Adrenal gland (tissue), 12 donors: ENCODE data around the gene ASPG. TPM values are rescaled to one million over a fixed set of nuclear protein-coding genes. Genes with fewer than 3 reads are reported as not detected.

Source experiments
- DNase-seq, 7 donors: peaks; one replicate each; pipeline ENCODE4 v3.0.0-alpha.2; 2019 to 2020
- H3K27ac ChIP-seq, 5 donors: fragments of 200-600 bp; sonication (generic) in 4 of 5; 1 replicate in 3 of 5; 2 replicates in 2 of 5; pipeline versions ENCODE4 v1.5.1 to v1.8.0; 2016 to 2020; ENCODE audit warnings: mild to moderate bottlenecking in 1 of 5
- H3K27me3 ChIP-seq: fragments of 200-600 bp; 2 replicates; pipeline ENCODE4 v1.8.0; 2021
- H3K36me3 ChIP-seq, 2 donors: fragments of 200-600 bp; replicated peaks in 1 of 2; 1 replicate in 1 of 2; 2 replicates in 1 of 2; pipeline versions ENCODE4 v1.5.1 to v1.8.0; 2018 to 2022
- H3K4me1 ChIP-seq, 2 donors: fragments of 200-600 bp; replicated peaks in 1 of 2; 1 replicate in 1 of 2; 2 replicates in 1 of 2; pipeline versions ENCODE4 v1.5.1 to v1.8.0; 2018 to 2021
- H3K4me3 ChIP-seq, 4 donors: fragments of 200-600 bp; sonication (generic) in 3 of 4; one replicate each; pipeline ENCODE4 v1.5.1; 2016 to 2018
- H3K9me3 ChIP-seq, 3 donors: fragments of 200-600 bp; sonication (generic) in 1 of 3; replicated peaks in 1 of 3; 1 replicate in 2 of 3; 2 replicates in 1 of 3; pipeline versions ENCODE4 v1.5.1 to v1.8.0; 2016 to 2021
- POLR2A ChIP-seq, 2 donors: fragments of 450-650 bp; IDR thresholded peaks; one replicate each; pipeline ENCODE4 v1.6.1; 2017; ENCODE audit warnings: antibody characterized with exemption in 2 of 2, mild to moderate bottlenecking in 2 of 2, moderate library complexity in 1 of 2
- WGBS, 4 donors: extraction: QIAGEN DNeasy Blood & Tissue Kit in 2 of 4; methylation state at CpG; one replicate each; pipeline versions ENCODE4 v1.1.5 to v1.1.7; 2013 to 2017; 5-methylcytosine and 5-hydroxymethylcytosine counted together
- intact Hi-C, 2 donors: fragments of 100-400 bp; cut with DNase I; formaldehyde crosslinking; loops; one replicate each; pipeline versions ENCODE4 v1.14.1 to v1.15.0; 2022 to 2023
- polyA plus RNA-seq, 3 donors: library from polyadenylated mRNA; stranded (reverse); fragments of 200-250 nt in 2 of 3; fragments of 350-450 nt in 1 of 3; fragmentation: Illumina TruSeq in 1 of 3; extraction: RNeasy Lipid Tissue Mini Kit (QIAGEN cat#74804) in 1 of 3; gene quantifications; one replicate each; pipeline ENCODE4 v1.2.3, GENCODE V29; 2013 to 2014
- total RNA-seq, 9 donors: library from RNA; depleted of rRNA in 4 of 9; stranded (reverse); fragments of >200 nt in 4 of 9; fragments of 120-200 nt in 1 of 9; fragmentation: NEBNext Ultra II Directional in 1 of 9; extraction: Animal tissue kit (Norgen Biotek cat#: 25700) in 1 of 9; gene quantifications; one replicate each; pipeline versions ENCODE4 v1.1.0 to v1.2.4, GENCODE V29; 2013 to 2023
- TF ChIP-seq, protein P1 (sequence below), 6 experiments: fragments of 450-650 bp in 4 of 6; fragments of 200-600 bp in 2 of 6; sonication (generic) in 1 of 6; IDR thresholded peaks; 1 replicate in 5 of 6; 2 replicates in 1 of 6; pipeline versions ENCODE4 v1.5.1 to v1.8.0; 2016 to 2021; ENCODE audit warnings: antibody characterized with exemption in 6 of 6, mild to moderate bottlenecking in 2 of 6, moderate library complexity in 1 of 6
- donor health status: healthy with polysubstance abuse.
- donor health status: Bipolar disorder and iron deficiency.
- donor health status: DM: yes; HTN: yes; CAD: no.
- donor health status: DM: no; HTN: no; CAD: no.
- donor health status: DM: no; HTN: no; CAD: no.
- donor health status: DM: yes; HTN: yes; CAD: no.

ASPG gene
- total and polyA plus RNA-seq, 12 donors, result 0.07 to 9.1 (median 3.3) TPM

DNA sequence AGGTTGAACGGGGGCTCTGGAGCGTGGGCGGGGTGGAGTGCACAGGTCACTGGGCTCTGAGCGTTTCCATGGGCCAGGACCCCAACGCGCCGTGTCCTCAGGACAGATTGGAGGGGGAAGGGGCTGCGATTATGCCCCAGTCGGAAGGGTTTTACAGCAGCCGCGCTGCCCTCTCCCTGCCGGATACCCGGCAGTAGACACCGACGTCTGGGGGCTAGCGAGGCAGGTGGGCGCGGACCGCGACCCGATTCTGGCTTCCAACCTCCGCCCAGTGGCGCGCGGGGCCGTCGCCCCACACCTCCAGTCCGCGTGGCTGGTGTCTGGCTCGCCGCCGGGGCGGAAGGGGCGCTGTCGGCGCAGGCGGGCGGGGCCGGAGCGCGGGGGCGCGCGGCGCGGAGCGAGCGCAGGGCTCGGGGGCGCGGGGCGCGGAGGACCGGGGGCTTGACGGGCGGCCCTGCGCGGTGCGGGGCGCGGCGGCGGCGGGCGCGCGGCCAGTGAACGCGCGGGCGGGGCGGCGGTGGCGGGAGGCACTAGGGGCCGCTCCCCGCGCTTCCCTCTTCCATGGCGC is 50.5 kb downstream of the ASPG start:
- Histone ChIP-seq H3K27ac (no peak overlapping the region), H3K36me3 (no peaks in the 10 kb centered on the region), H3K4me3 (peak overlapping the region in 1 of 4 donors; percentile 23), H3K9me3 (no peaks in the 10 kb centered on the region), H3K27me3 (peaks cover 49% of the 10 kb centered on the region), H3K4me1 (peaks cover 0 to 17% of the 10 kb centered on the region in 2 donors)
- intact Hi-C loops, result loop anchor here (2.0 to 10.0 kb wide), 4 partner anchors 429 to 506 kb away; no protein-coding TSS in a partner anchor
- TF ChIP-seq POLR2A (IDR thresholded peaks at IDR 0.05), result no peak
- TF ChIP-seq, protein P1, sequence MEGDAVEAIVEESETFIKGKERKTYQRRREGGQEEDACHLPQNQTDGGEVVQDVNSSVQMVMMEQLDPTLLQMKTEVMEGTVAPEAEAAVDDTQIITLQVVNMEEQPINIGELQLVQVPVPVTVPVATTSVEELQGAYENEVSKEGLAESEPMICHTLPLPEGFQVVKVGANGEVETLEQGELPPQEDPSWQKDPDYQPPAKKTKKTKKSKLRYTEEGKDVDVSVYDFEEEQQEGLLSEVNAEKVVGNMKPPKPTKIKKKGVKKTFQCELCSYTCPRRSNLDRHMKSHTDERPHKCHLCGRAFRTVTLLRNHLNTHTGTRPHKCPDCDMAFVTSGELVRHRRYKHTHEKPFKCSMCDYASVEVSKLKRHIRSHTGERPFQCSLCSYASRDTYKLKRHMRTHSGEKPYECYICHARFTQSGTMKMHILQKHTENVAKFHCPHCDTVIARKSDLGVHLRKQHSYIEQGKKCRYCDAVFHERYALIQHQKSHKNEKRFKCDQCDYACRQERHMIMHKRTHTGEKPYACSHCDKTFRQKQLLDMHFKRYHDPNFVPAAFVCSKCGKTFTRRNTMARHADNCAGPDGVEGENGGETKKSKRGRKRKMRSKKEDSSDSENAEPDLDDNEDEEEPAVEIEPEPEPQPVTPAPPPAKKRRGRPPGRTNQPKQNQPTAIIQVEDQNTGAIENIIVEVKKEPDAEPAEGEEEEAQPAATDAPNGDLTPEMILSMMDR (IDR thresholded peaks at IDR 0.05), result no peak
- peak in 2 of 7 donors; percentile 4 to 21 for DNase-seq
- WGBS, 4 donors, result 1 to 10% (median 1%) methylated on average over 2 to 75 of the region's 78 CpGs; no CpG with 5 or more reads in 1 of the 4 donors

DNA sequence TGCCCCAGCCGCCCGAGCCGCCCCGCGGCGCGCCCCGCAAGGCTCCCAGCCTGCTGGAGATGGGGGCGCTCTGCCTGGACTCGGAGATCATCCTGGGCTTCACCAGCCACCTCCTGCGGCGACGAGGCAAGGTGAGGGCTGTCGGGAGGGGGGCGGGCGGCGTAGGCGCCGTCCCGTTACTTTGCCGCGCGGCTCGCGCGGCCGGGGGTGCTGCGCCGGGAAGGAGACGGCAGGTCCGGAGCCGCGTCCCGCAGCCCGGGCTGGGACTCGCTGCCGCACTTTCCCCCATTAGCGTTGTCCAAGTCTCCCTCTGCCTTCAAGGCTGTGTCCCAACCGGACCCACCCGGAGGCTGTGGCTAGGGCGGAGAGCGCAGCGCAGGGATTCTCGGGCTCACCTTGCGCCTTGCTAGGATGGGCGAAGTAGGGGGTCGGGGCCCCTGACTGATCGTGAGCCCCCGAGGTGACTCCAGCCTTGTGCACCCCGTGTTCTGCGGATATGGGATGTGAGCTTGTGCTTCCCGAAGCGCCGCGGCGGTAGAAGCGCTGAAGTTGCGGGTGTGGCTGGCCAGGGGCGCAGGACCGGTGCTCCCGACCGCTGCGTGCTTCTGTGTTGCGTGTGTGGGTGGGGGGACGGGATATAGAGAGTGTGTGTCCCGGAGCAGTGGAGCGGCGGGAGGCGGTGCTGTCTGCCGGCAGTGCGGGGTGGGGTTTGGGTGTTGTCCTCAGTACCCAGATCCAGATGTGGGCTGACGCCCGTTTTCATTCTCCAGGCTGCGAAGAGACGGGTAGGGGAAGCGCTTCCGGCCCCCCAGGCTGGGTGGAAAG is 51.2 kb downstream of the ASPG start:
- peaks cover 0 to 17% of the 10 kb centered on the region in 2 donors for H3K4me1 ChIP-seq
- peaks cover 49% of the 10 kb centered on the region for H3K27me3 ChIP-seq
- peak overlapping the region in 1 of 5 donors; percentile 62 for H3K27ac ChIP-seq
- no peaks in the 10 kb centered on the region for H3K36me3 ChIP-seq
- WGBS, 4 donors, result 2 to 10% (median 4%) methylated on average over 2 to 77 of the region's 77 CpGs
- intact Hi-C loops, result loop anchor here (2.0 to 10.0 kb wide), 4 partner anchors 428 to 506 kb away; no protein-coding TSS in a partner anchor
- peak in 2 of 7 donors; percentile 11 to 17 for DNase-seq
- H3K4me3 ChIP-seq, result peak overlapping the region in 1 of 4 donors; percentile 23
- TF ChIP-seq, protein P1 (IDR thresholded peaks at IDR 0.05), result no peak
- peak in 1 of 2 donors; percentile 31 for TF ChIP-seq POLR2A (IDR thresholded peaks at IDR 0.05)
- no peaks in the 10 kb centered on the region for H3K9me3 ChIP-seq

DNA sequence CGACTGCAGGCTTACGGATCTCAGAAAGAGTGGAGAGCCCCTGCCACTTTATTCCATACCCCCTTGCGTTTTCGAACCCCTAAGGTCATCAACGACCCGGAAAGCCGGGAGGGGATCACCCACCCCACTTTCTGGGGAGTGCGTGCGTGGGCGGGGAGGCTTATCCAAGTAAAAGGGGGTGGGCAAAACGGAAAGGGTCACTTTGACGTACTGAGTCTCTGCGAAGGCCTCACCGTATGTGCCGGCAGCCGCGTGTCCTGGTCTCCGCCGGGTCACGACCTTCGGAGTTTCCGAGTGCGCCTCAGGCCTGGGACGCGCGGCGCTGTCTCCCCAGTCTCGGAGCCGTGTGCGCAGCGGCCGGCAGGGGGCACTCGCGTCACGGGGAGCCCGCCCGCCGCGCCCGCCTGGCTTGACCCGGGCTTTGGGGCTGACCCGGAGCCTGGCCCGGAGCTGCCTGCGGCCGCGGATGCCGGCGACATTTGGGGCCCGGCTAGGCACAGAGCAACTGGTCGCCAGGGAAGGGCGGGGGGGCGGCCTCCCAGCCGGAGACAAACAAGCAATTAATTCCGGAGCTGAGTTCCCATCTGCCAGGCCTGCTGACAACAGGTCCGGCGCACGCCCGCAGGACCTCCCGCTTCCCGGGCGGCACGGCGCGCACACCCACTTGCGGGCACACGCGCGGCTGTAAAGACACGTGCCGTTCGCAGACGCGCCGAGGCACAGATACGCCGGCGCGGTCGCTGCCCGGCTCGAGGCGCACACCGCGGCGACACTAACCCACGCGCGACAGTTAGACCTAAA is 52.0 kb downstream of the ASPG start:
- intact Hi-C loops, result loop anchor here (2.0 to 10.0 kb wide), 4 partner anchors 427 to 505 kb away; no protein-coding TSS in a partner anchor
- TF ChIP-seq, protein P1 (IDR thresholded peaks at IDR 0.05), result peak; percentile 56 to 97 (median 79)
- TF ChIP-seq POLR2A (IDR thresholded peaks at IDR 0.05), result peak in 1 of 2 donors; percentile 16

More for the DNA sequence above, 52.0 kb downstream of the ASPG start:
- peak; percentile 48 to 78 (median 64) for DNase-seq
- Histone ChIP-seq H3K9me3 (no peaks in the 10 kb centered on the region), H3K4me3 (peak overlapping the region in 2 of 4 donors; percentile 15 to 65), H3K4me1 (peaks cover 0 to 17% of the 10 kb centered on the region in 2 donors), H3K27me3 (peaks cover 49% of the 10 kb centered on the region), H3K27ac (peak overlapping the region in 2 of 5 donors; percentile 15 to 62), H3K36me3 (no peaks in the 10 kb centered on the region)
- 1 to 4% (median 2%) methylated on average over 11 to 88 of the region's 88 CpGs for WGBS, 4 donors
